SK-N-SH treated with all-trans-retinoic acid at 6 μM for 48 hours (cell line): ENCODE results near the gene PNMA8A.

ENCODE experiments used
- ATAC-seq: fragments of 200-7000 bp; cut with Tn5 transposase; 3 replicates; pipeline ENCODE4 v1.9.1; 2020; ENCODE audit warnings: mild to moderate bottlenecking, moderate library complexity
- ARNTL ChIP-seq: fragments of 450-650 bp; formaldehyde crosslinking; IDR thresholded peaks from 2 replicates; pipeline ENCODE4 v1.5.0; 2020; ENCODE audit warnings: low read depth, mild to moderate bottlenecking, moderate library complexity, borderline replicate concordance
- BACH2 ChIP-seq: fragments of 250-450 bp; sonication (Bioruptor Pico); IDR thresholded peaks from 2 replicates; pipeline ENCODE4 v1.9.0; 2021; ENCODE audit warnings: mild to moderate bottlenecking, borderline replicate concordance
- CREB5 ChIP-seq: fragments of 250-450 bp; sonication (Bioruptor Pico); IDR thresholded peaks from 2 replicates; pipeline ENCODE4 v1.5.1; 2020; ENCODE audit warnings: low read depth, mild to moderate bottlenecking, moderate library complexity
- CSDC2 ChIP-seq: fragments of 250-450 bp; sonication (Bioruptor Pico); IDR thresholded peaks from 2 replicates; pipeline ENCODE4 v1.5.0; 2020; ENCODE audit warnings: mild to moderate bottlenecking, moderate library complexity
- CSRNP3 ChIP-seq: fragments of 250-450 bp; sonication (Bioruptor Pico); IDR thresholded peaks from 2 replicates; pipeline ENCODE4 v1.5.1; 2021; ENCODE audit warnings: mild to moderate bottlenecking, moderate library complexity
- GLIS3 ChIP-seq: fragments of 250-450 bp; sonication (Bioruptor Pico); IDR thresholded peaks from 2 replicates; pipeline ENCODE4 v1.5.0; 2020; ENCODE audit warnings: mild to moderate bottlenecking, moderate library complexity
- ISL1 ChIP-seq: fragments of 250-450 bp; sonication (Bioruptor Pico); IDR thresholded peaks from 2 replicates; pipeline ENCODE4 v2.1.2; 2022; ENCODE audit warnings: mild to moderate bottlenecking, moderate library complexity
- OSR1 ChIP-seq: fragments of 250-450 bp; sonication (Bioruptor Pico); IDR thresholded peaks from 2 replicates; pipeline ENCODE4 v1.8.0; 2022; ENCODE audit warnings: moderate library complexity, mild to moderate bottlenecking, inconsistent platforms
- PATZ1 ChIP-seq: fragments of 250-450 bp; sonication (Bioruptor Pico); IDR thresholded peaks from 2 replicates; pipeline ENCODE4 v1.8.0; 2020; ENCODE audit warnings: mild to moderate bottlenecking, moderate library complexity, borderline replicate concordance
- POU6F1 ChIP-seq: fragments of 250-450 bp; sonication (Bioruptor Pico); IDR thresholded peaks from 2 replicates; pipeline ENCODE4 v1.8.0; 2021; ENCODE audit warnings: low read depth, mild to moderate bottlenecking, moderate library complexity, borderline replicate concordance
- PPARA ChIP-seq: fragments of 250-450 bp; sonication (Bioruptor Pico); IDR thresholded peaks from 2 replicates; pipeline ENCODE4 v1.5.0; 2020; ENCODE audit warnings: mild to moderate bottlenecking, borderline replicate concordance
- RARB ChIP-seq: fragments of 250-450 bp; sonication (Bioruptor Pico); IDR thresholded peaks from 2 replicates; pipeline ENCODE4 v1.8.0; 2021; ENCODE audit warnings: mild to moderate bottlenecking, moderate library complexity
- SNAI2 ChIP-seq: fragments of 250-450 bp; sonication (Bioruptor Pico); IDR thresholded peaks from 2 replicates; pipeline ENCODE4 v1.5.0; 2020; ENCODE audit warnings: mild to moderate bottlenecking, moderate library complexity
- TCF4 ChIP-seq: fragments of 250-450 bp; sonication (Bioruptor Pico); IDR thresholded peaks from 2 replicates; pipeline ENCODE4 v1.8.0; 2021; ENCODE audit warnings: mild to moderate bottlenecking, moderate library complexity, borderline replicate concordance
- TOX ChIP-seq: fragments of 250-450 bp; sonication (Bioruptor Pico); IDR thresholded peaks from 2 replicates; pipeline ENCODE4 v1.8.0; 2021; ENCODE audit warnings: mild to moderate bottlenecking, moderate library complexity, borderline replicate concordance
- TSHZ2 ChIP-seq: fragments of 250-450 bp; sonication (Bioruptor Pico); IDR thresholded peaks from 2 replicates; pipeline ENCODE4 v1.5.0; 2020; ENCODE audit warnings: mild to moderate bottlenecking, moderate library complexity
- ZC3H10 ChIP-seq: fragments of 250-450 bp; sonication (Bioruptor Pico); IDR thresholded peaks from 2 replicates; pipeline ENCODE4 v1.5.1; 2021; ENCODE audit warnings: mild to moderate bottlenecking, moderate library complexity
- ZFP3 ChIP-seq: fragments of 250-450 bp; sonication (Bioruptor Pico); IDR thresholded peaks from 2 replicates; pipeline ENCODE4 v1.5.0; 2020; ENCODE audit warnings: mild to moderate bottlenecking, moderate library complexity
- ZFP30 ChIP-seq: fragments of 450-650 bp; formaldehyde crosslinking; IDR thresholded peaks from 2 replicates; pipeline ENCODE4 v1.5.0; 2022; ENCODE audit warnings: mild to moderate bottlenecking, moderate library complexity
- ZNF565 ChIP-seq: fragments of 450-650 bp; formaldehyde crosslinking; conservative IDR thresholded peaks from 2 replicates; pipeline ENCODE4 v1.5.0; 2020; ENCODE audit warnings: low read depth, mild to moderate bottlenecking, moderate library complexity
- ZNF70 ChIP-seq: fragments of 450-650 bp; formaldehyde crosslinking; IDR thresholded peaks from 2 replicates; pipeline ENCODE4 v1.5.0; 2020; ENCODE audit warnings: mild to moderate bottlenecking, moderate library complexity
- ZNF8 ChIP-seq: fragments of 450-650 bp; formaldehyde crosslinking; IDR thresholded peaks from 2 replicates; pipeline ENCODE4 v1.5.0; 2020; ENCODE audit warnings: mild to moderate bottlenecking, moderate library complexity

The PNMA8A gene

GRCh38 chr19:46461537-46461936 is 9.8 kb downstream of the PNMA8A start (continued):
- TF ChIP-seq CSDC2 (CRISPR knock-in tag), result no peak

- no peak for TF ChIP-seq GLIS3 (CRISPR knock-in tag)
- TF ChIP-seq ZNF8 (CRISPR knock-in tag), result no peak
- no peak for TF ChIP-seq ZNF565
- TF ChIP-seq CSDC2 (CRISPR knock-in tag), result no peak
- no peak for ATAC-seq
Observed at GRCh38 chr19:46460981-46461380, 10.4 kb downstream of the PNMA8A start.

GRCh38 chr19:46460055-46460454 is 11.3 kb downstream of the PNMA8A start:
- no peak for ATAC-seq
- TF ChIP-seq ZNF565 (no peak), OSR1 (no peak), TOX (CRISPR knock-in tag) (no peak), PPARA (CRISPR knock-in tag) (no peak), ARNTL (CRISPR knock-in tag) (no peak), CREB5 (CRISPR knock-in tag) (no peak), ZFP30 (CRISPR knock-in tag) (no peak), RARB (no peak), ZFP3 (CRISPR knock-in tag) (no peak), ZNF70 (CRISPR knock-in tag) (no peak), PATZ1 (CRISPR knock-in tag) (no peak), TCF4 (no peak), SNAI2 (CRISPR knock-in tag) (no peak), BACH2 (no peak)

- no peak for TF ChIP-seq GLIS3 (CRISPR knock-in tag)
- TF ChIP-seq CREB5 (CRISPR knock-in tag), result no peak
- TF ChIP-seq OSR1, result no peak
- TF ChIP-seq SNAI2 (CRISPR knock-in tag), result no peak
- no peak for TF ChIP-seq ZFP3 (CRISPR knock-in tag)
- no peak for TF ChIP-seq BACH2
- no peak for TF ChIP-seq TSHZ2
- no peak for TF ChIP-seq ZC3H10 (CRISPR knock-in tag)
- no peak for TF ChIP-seq CSDC2 (CRISPR knock-in tag)
- no peak for TF ChIP-seq CSRNP3 (CRISPR knock-in tag)
- no peak for TF ChIP-seq TCF4
- TF ChIP-seq PPARA (CRISPR knock-in tag), result no peak
- TF ChIP-seq PATZ1 (CRISPR knock-in tag), result no peak
- no peak for TF ChIP-seq ISL1 (CRISPR knock-in tag)
- no peak for TF ChIP-seq TOX (CRISPR knock-in tag)
- no peak for TF ChIP-seq POU6F1 (CRISPR knock-in tag)
- no peak for TF ChIP-seq ZNF565
- no peak for ATAC-seq
Observed at GRCh38 chr19:46456930-46457329, 14.4 kb downstream of the PNMA8A start.
